T-helper 9 cell (primary cell): Measurements from ENCODE around the gene CENPX.

Experiments
- DNase-seq: peaks from one replicate; pipeline ENCODE4 v3.0.0-alpha.2; 2020

CENPX gene

GRCh38 chr17:82021900-82022309 is 773 bp downstream of the CENPX start:
- no peak for DNase-seq

GRCh38 chr17:82021107-82021899 is 1.4 kb downstream of the CENPX start:
- peak; percentile 27 for DNase-seq

- no peak for DNase-seq
These were observed 2.0 kb downstream of the CENPX start for GRCh38 chr17:82020572-82021106.

- peak; percentile 59 for DNase-seq
These were observed 2.7 kb downstream of the CENPX start for GRCh38 chr17:82019690-82020571.

- no peak for DNase-seq
These were observed 3.5 kb downstream of the CENPX start for GRCh38 chr17:82018989-82019689.

GRCh38 chr17:82018152-82018988 is 4.3 kb downstream of the CENPX start:
- DNase-seq = no peak

- DNase-seq = no peak
These were observed 5.0 kb downstream of the CENPX start for GRCh38 chr17:82017612-82018151.

- DNase-seq = no peak
These were observed 5.7 kb downstream of the CENPX start for GRCh38 chr17:82016875-82017459.

- DNase-seq = no peak
These were observed 6.4 kb downstream of the CENPX start for GRCh38 chr17:82016061-82016874.

GRCh38 chr17:82015311-82015971 is 7.2 kb downstream of the CENPX start:
- DNase-seq = no peak

- DNase-seq = no peak
These were observed 7.7 kb downstream of the CENPX start for GRCh38 chr17:82014971-82015310.

GRCh38 chr17:82014432-82014831 is 8.2 kb downstream of the CENPX start:
- DNase-seq = no peak

GRCh38 chr17:82013772-82014321 is 8.8 kb downstream of the CENPX start:
- DNase-seq = no peak

GRCh38 chr17:82013341-82013740 is 9.3 kb downstream of the CENPX start:
- no peak for DNase-seq

- DNase-seq = no peak
These were observed 9.9 kb downstream of the CENPX start for GRCh38 chr17:82012640-82013295.

GRCh38 chr17:82012261-82012639 is 10.4 kb downstream of the CENPX start:
- DNase-seq = no peak

GRCh38 chr17:82011617-82012187 is 11.0 kb downstream of the CENPX start:
- no peak for DNase-seq
